NCI-H82 (cell line): ENCODE results near the gene CDK12.

ENCODE experiments used
- DNase-seq: peaks from one replicate; lab custom pipeline; 2025; lab: John Stamatoyannopoulos, UW

Gene CDK12

GRCh38 chr17:39582658-39583057 is 121.4 kb downstream of the CDK12 start:
- no peak for DNase-seq
